Measurements from ENCODE around the gene ASB9.
"Not testable (repeated sequence)": the region's sequence is repeated elsewhere in the genome, so short reads cannot be mapped to it uniquely, and the experiment has no call there.

GRCh38 chrX:15305899-15306298, 36.0 kb upstream of the ASB9 start:
- TF ChIP-seq EZH2phosphoT487 (IDR thresholded peaks at IDR 0.05; ENCODE audit: insufficient read depth, low read depth); EZH2 (IDR thresholded peaks at IDR 0.05; ENCODE audit: insufficient read depth, poor library complexity, severe bottlenecking): not testable (repeated sequence)
